ENCODE measurements around the gene RPAP3.

RPAP3 gene

GRCh38 chr12:47725893-47726292, 20.1 kb upstream of the RPAP3 start:
- Histone ChIP-seq H3K36me3 (ENCODE audit: control insufficient read depth, insufficient read depth, low read length) (no peaks in the 10 kb centered on the region), H3K9ac (ENCODE audit: low read length) (no peak overlapping the region), H3K4me3 (ENCODE audit: low read length) (no peak overlapping the region), H3K9me3 (ENCODE audit: control insufficient read depth, low read length) (no peaks in the 10 kb centered on the region), H3K4me1 (ENCODE audit: control insufficient read depth, insufficient read depth, low read length) (peaks cover 19% of the 10 kb centered on the region), H3K27me3 (ENCODE audit: control insufficient read depth, insufficient read depth, low read length) (no peaks in the 10 kb centered on the region)

- H3K9ac ChIP-seq (ENCODE audit: low read length), result no peak within 1 kb of the TSS
- H3K36me3 ChIP-seq (ENCODE audit: control insufficient read depth, insufficient read depth, low read length), result no peaks in the 10 kb centered on the region
- no peaks in the 10 kb centered on the region for H3K9me3 ChIP-seq (ENCODE audit: control insufficient read depth, low read length)
- H3K27me3 ChIP-seq (ENCODE audit: control insufficient read depth, insufficient read depth, low read length), result no peaks in the 10 kb centered on the region
- H3K4me3 ChIP-seq (ENCODE audit: low read length), result no peak within 1 kb of the TSS
- peaks cover 14% of the 10 kb centered on the region for H3K4me1 ChIP-seq (ENCODE audit: control insufficient read depth, insufficient read depth, low read length)
Observed at GRCh38 chr12:47725091-47725772, 19.4 kb upstream of the RPAP3 start, which contains the start of gene ENDOU. ENDOU (minus strand) TSS chr12:47725490; CDS start chr12:47725413, 77 bp downstream.

- Histone ChIP-seq H3K9ac (ENCODE audit: low read length) (no peak overlapping the region), H3K9me3 (ENCODE audit: control insufficient read depth, low read length) (no peaks in the 10 kb centered on the region), H3K4me1 (ENCODE audit: control insufficient read depth, insufficient read depth, low read length) (peaks cover 6% of the 10 kb centered on the region), H3K36me3 (ENCODE audit: control insufficient read depth, insufficient read depth, low read length) (no peaks in the 10 kb centered on the region), H3K27me3 (ENCODE audit: control insufficient read depth, insufficient read depth, low read length) (no peaks in the 10 kb centered on the region), H3K4me3 (ENCODE audit: low read length) (no peak overlapping the region)
Observed at GRCh38 chr12:47722941-47723631, 17.3 kb upstream of the RPAP3 start.

- Histone ChIP-seq H3K27me3 (ENCODE audit: control insufficient read depth, insufficient read depth, low read length) (no peaks in the 10 kb centered on the region), H3K9ac (ENCODE audit: low read length) (no peak overlapping the region), H3K9me3 (ENCODE audit: control insufficient read depth, low read length) (no peaks in the 10 kb centered on the region), H3K36me3 (ENCODE audit: control insufficient read depth, insufficient read depth, low read length) (no peaks in the 10 kb centered on the region), H3K4me1 (ENCODE audit: control insufficient read depth, insufficient read depth, low read length) (peaks cover 14% of the 10 kb centered on the region), H3K4me3 (ENCODE audit: low read length) (no peak overlapping the region)
Observed at GRCh38 chr12:47722136-47722834, 16.5 kb upstream of the RPAP3 start.

- Histone ChIP-seq H3K4me1 (ENCODE audit: control insufficient read depth, insufficient read depth, low read length) (peaks cover 19% of the 10 kb centered on the region), H3K27me3 (ENCODE audit: control insufficient read depth, insufficient read depth, low read length) (no peaks in the 10 kb centered on the region), H3K4me3 (ENCODE audit: low read length) (no peak overlapping the region), H3K36me3 (ENCODE audit: control insufficient read depth, insufficient read depth, low read length) (no peaks in the 10 kb centered on the region), H3K9me3 (ENCODE audit: control insufficient read depth, low read length) (no peaks in the 10 kb centered on the region), H3K9ac (ENCODE audit: low read length) (no peak overlapping the region)
Observed at GRCh38 chr12:47721431-47721973, 15.7 kb upstream of the RPAP3 start.

- Histone ChIP-seq H3K9me3 (ENCODE audit: control insufficient read depth, low read length) (no peaks in the 10 kb centered on the region), H3K4me1 (ENCODE audit: control insufficient read depth, insufficient read depth, low read length) (peaks cover 29% of the 10 kb centered on the region), H3K27me3 (ENCODE audit: control insufficient read depth, insufficient read depth, low read length) (no peaks in the 10 kb centered on the region), H3K9ac (ENCODE audit: low read length) (no peak overlapping the region), H3K36me3 (ENCODE audit: control insufficient read depth, insufficient read depth, low read length) (no peaks in the 10 kb centered on the region), H3K4me3 (ENCODE audit: low read length) (no peak overlapping the region)
Observed at GRCh38 chr12:47718531-47718930, 12.7 kb upstream of the RPAP3 start.

GRCh38 chr12:47717443-47718193, 11.8 kb upstream of the RPAP3 start:
- H3K27me3 ChIP-seq (ENCODE audit: control insufficient read depth, insufficient read depth, low read length), result no peaks in the 10 kb centered on the region
- peaks cover 29% of the 10 kb centered on the region for H3K4me1 ChIP-seq (ENCODE audit: control insufficient read depth, insufficient read depth, low read length)
- H3K9me3 ChIP-seq (ENCODE audit: control insufficient read depth, low read length), result no peaks in the 10 kb centered on the region
- no peak overlapping the region for H3K4me3 ChIP-seq (ENCODE audit: low read length)
- H3K36me3 ChIP-seq (ENCODE audit: control insufficient read depth, insufficient read depth, low read length), result no peaks in the 10 kb centered on the region
- H3K9ac ChIP-seq (ENCODE audit: low read length), result peak overlapping the region; percentile 50

GRCh38 chr12:47717046-47717442, 11.2 kb upstream of the RPAP3 start:
- no peaks in the 10 kb centered on the region for H3K27me3 ChIP-seq (ENCODE audit: control insufficient read depth, insufficient read depth, low read length)
- H3K4me3 ChIP-seq (ENCODE audit: low read length), result no peak overlapping the region
- no peaks in the 10 kb centered on the region for H3K36me3 ChIP-seq (ENCODE audit: control insufficient read depth, insufficient read depth, low read length)
- H3K9ac ChIP-seq (ENCODE audit: low read length), result no peak overlapping the region
- peaks cover 29% of the 10 kb centered on the region for H3K4me1 ChIP-seq (ENCODE audit: control insufficient read depth, insufficient read depth, low read length)
- H3K9me3 ChIP-seq (ENCODE audit: control insufficient read depth, low read length), result no peaks in the 10 kb centered on the region

- H3K4me3 ChIP-seq (ENCODE audit: low read length), result no peak overlapping the region
- no peaks in the 10 kb centered on the region for H3K36me3 ChIP-seq (ENCODE audit: control insufficient read depth, insufficient read depth, low read length)
- H3K9ac ChIP-seq (ENCODE audit: low read length), result no peak overlapping the region
- peaks cover 29% of the 10 kb centered on the region for H3K4me1 ChIP-seq (ENCODE audit: control insufficient read depth, insufficient read depth, low read length)
- no peaks in the 10 kb centered on the region for H3K9me3 ChIP-seq (ENCODE audit: control insufficient read depth, low read length)
- H3K27me3 ChIP-seq (ENCODE audit: control insufficient read depth, insufficient read depth, low read length), result no peaks in the 10 kb centered on the region
Observed at GRCh38 chr12:47715877-47716548, 10.2 kb upstream of the RPAP3 start.

GRCh38 chr12:47715393-47715876, 9.6 kb upstream of the RPAP3 start:
- no peaks in the 10 kb centered on the region for H3K9me3 ChIP-seq (ENCODE audit: control insufficient read depth, low read length)
- H3K4me3 ChIP-seq (ENCODE audit: low read length), result no peak overlapping the region
- H3K9ac ChIP-seq (ENCODE audit: low read length), result no peak overlapping the region
- peaks cover 29% of the 10 kb centered on the region for H3K4me1 ChIP-seq (ENCODE audit: control insufficient read depth, insufficient read depth, low read length)
- no peaks in the 10 kb centered on the region for H3K27me3 ChIP-seq (ENCODE audit: control insufficient read depth, insufficient read depth, low read length)
- H3K36me3 ChIP-seq (ENCODE audit: control insufficient read depth, insufficient read depth, low read length), result no peaks in the 10 kb centered on the region

GRCh38 chr12:47714826-47715386, 9.1 kb upstream of the RPAP3 start:
- no peaks in the 10 kb centered on the region for H3K9me3 ChIP-seq (ENCODE audit: control insufficient read depth, low read length)
- H3K4me1 ChIP-seq (ENCODE audit: control insufficient read depth, insufficient read depth, low read length), result peaks cover 29% of the 10 kb centered on the region
- H3K4me3 ChIP-seq (ENCODE audit: low read length), result no peak overlapping the region
- H3K36me3 ChIP-seq (ENCODE audit: control insufficient read depth, insufficient read depth, low read length), result no peaks in the 10 kb centered on the region
- H3K27me3 ChIP-seq (ENCODE audit: control insufficient read depth, insufficient read depth, low read length), result no peaks in the 10 kb centered on the region
- H3K9ac ChIP-seq (ENCODE audit: low read length), result no peak overlapping the region
